ENCODE measurements around the gene NCEH1.

- TF ChIP-seq TAF1 (conservative IDR thresholded peaks at IDR 0.05), result no peak
- TF ChIP-seq HNF4A (conservative IDR thresholded peaks at IDR 0.05), result no peak
- no peak for TF ChIP-seq CTCF (IDR thresholded peaks at IDR 0.05; ENCODE audit: low read depth, low read length, missing input control)
- TF ChIP-seq REST (IDR thresholded peaks at IDR 0.05), result no peak
- TF ChIP-seq RAD21 (IDR thresholded peaks at IDR 0.05), result no peak
- TF ChIP-seq JUND (IDR thresholded peaks at IDR 0.05), result no peak
Observed at GRCh38 chr3:172580680-172581401, 130.0 kb downstream of the NCEH1 start.

All from liver (tissue), 3 donors.